Ammon's horn (tissue), 1 donor: ENCODE measurements around the gene ADCYAP1R1.
A peak's percentile ranks its signal among the peaks of the same experiment; 100 is the strongest.

ENCODE experiments used
- DNase-seq: peaks from one replicate; pipeline ENCODE4 v3.0.0-alpha.2; 2016; ENCODE audit warnings: low spot score

The ADCYAP1R1 gene

GRCh38 chr7:31043051-31043471 is 9.0 kb upstream of the ADCYAP1R1 start:
- DNase-seq, result peak; percentile 66

- no peak for DNase-seq
Observed at GRCh38 chr7:31044529-31044928, 7.6 kb upstream of the ADCYAP1R1 start.

GRCh38 chr7:31046723-31047122 is 5.4 kb upstream of the ADCYAP1R1 start:
- DNase-seq, result no peak

GRCh38 chr7:31047313-31048146 is 4.6 kb upstream of the ADCYAP1R1 start:
- no peak for DNase-seq

- no peak for DNase-seq
Observed at GRCh38 chr7:31049005-31049765, 2.9 kb upstream of the ADCYAP1R1 start.

GRCh38 chr7:31052487-31052840 is 356 bp downstream of the ADCYAP1R1 start:
- no peak for DNase-seq

- no peak for DNase-seq
Observed at GRCh38 chr7:31052841-31053601, 913 bp downstream of the ADCYAP1R1 start.

GRCh38 chr7:31053986-31054385 is 1.9 kb downstream of the ADCYAP1R1 start:
- no peak for DNase-seq

GRCh38 chr7:31054608-31055278 is 2.6 kb downstream of the ADCYAP1R1 start:
- DNase-seq, result no peak

- no peak for DNase-seq
Observed at GRCh38 chr7:31055471-31055870, 3.4 kb downstream of the ADCYAP1R1 start.

GRCh38 chr7:31056775-31057346 is 4.8 kb downstream of the ADCYAP1R1 start:
- DNase-seq, result no peak

GRCh38 chr7:31058122-31058521 is 6.0 kb downstream of the ADCYAP1R1 start:
- no peak for DNase-seq

- DNase-seq, result no peak
Observed at GRCh38 chr7:31058688-31059087, 6.6 kb downstream of the ADCYAP1R1 start.

GRCh38 chr7:31059551-31059950 is 7.4 kb downstream of the ADCYAP1R1 start:
- DNase-seq, result no peak

GRCh38 chr7:31061185-31061584 is 9.1 kb downstream of the ADCYAP1R1 start:
- no peak for DNase-seq

- no peak for DNase-seq
Observed at GRCh38 chr7:31062746-31063435, 10.8 kb downstream of the ADCYAP1R1 start.

GRCh38 chr7:31065021-31065593 is 13.0 kb downstream of the ADCYAP1R1 start:
- DNase-seq, result no peak

- DNase-seq, result no peak
Observed at GRCh38 chr7:31065840-31066239, 13.7 kb downstream of the ADCYAP1R1 start.

GRCh38 chr7:31066516-31067130 is 14.5 kb downstream of the ADCYAP1R1 start:
- DNase-seq, result no peak

- no peak for DNase-seq
Observed at GRCh38 chr7:31067491-31067890, 15.4 kb downstream of the ADCYAP1R1 start.
